WERI-Rb-1 (cell line): ENCODE measurements around the gene HOXD4.

ENCODE experiments used
- DNase-seq: peaks from one replicate; pipeline ENCODE4 v3.0.0-alpha.2; 2020
- H3K27ac ChIP-seq: fragments of 250-450 bp; sonication (Bioruptor Pico); 2 replicates; pipeline ENCODE4 v1.5.1; 2020; ENCODE audit warnings: mild to moderate bottlenecking, moderate library complexity
- H3K27me3 ChIP-seq: fragments of 250-450 bp; sonication (Bioruptor Pico); 2 replicates; pipeline ENCODE4 v1.5.1; 2021; ENCODE audit warnings: mild to moderate bottlenecking, low read depth, moderate library complexity; ENCODE audit not compliant: insufficient read depth, severe bottlenecking
- H3K36me3 ChIP-seq: fragments of 250-450 bp; sonication (Bioruptor Pico); 2 replicates; pipeline ENCODE4 v1.5.1; 2020; ENCODE audit warnings: mild to moderate bottlenecking, moderate library complexity
- H3K4me3 ChIP-seq: 2 replicates; pipeline ENCODE4 v1.5.1; 2011; ENCODE audit warnings: low read depth, mild to moderate bottlenecking, control low read depth, low read length
- H3K9me3 ChIP-seq: fragments of 250-450 bp; sonication (Bioruptor Pico); 2 replicates; pipeline ENCODE4 v1.5.1; 2021; ENCODE audit warnings: mild to moderate bottlenecking, moderate library complexity; ENCODE audit not compliant: severe bottlenecking
- TF ChIP-seq, protein P1 (sequence below): IDR thresholded peaks from 2 replicates; pipeline ENCODE4 v1.5.1; 2011; ENCODE audit warnings: low read depth, mild to moderate bottlenecking, control low read depth, inconsistent platforms, low read length

The HOXD4 gene

DNA sequence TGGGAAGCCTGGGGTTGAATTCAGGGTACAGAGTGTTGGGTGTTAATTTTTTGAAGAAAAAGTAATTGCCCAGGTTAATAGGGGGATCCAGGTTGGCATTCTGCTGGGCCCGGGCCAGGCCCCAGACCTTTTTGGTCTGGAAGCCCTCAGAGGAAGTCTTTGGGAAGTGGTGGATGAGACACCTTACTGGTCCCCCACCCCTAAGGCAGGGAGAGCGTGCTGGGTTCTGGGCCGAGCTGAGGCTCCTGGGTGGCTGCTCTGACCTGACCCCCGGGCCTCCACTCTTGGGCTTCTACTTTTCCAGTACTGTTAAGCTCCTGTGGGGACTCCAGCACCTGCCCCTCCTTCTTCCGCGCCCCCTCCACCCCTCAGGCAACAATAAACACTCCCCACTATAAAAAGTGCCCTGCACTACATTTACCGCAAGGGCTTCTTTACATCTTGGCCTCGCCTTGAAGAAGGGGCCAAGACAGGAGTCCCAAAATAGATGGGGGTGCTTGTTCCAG is 5.0 kb downstream of the HOXD4 start:
- DNase-seq = no peak
- TF ChIP-seq, protein P1, sequence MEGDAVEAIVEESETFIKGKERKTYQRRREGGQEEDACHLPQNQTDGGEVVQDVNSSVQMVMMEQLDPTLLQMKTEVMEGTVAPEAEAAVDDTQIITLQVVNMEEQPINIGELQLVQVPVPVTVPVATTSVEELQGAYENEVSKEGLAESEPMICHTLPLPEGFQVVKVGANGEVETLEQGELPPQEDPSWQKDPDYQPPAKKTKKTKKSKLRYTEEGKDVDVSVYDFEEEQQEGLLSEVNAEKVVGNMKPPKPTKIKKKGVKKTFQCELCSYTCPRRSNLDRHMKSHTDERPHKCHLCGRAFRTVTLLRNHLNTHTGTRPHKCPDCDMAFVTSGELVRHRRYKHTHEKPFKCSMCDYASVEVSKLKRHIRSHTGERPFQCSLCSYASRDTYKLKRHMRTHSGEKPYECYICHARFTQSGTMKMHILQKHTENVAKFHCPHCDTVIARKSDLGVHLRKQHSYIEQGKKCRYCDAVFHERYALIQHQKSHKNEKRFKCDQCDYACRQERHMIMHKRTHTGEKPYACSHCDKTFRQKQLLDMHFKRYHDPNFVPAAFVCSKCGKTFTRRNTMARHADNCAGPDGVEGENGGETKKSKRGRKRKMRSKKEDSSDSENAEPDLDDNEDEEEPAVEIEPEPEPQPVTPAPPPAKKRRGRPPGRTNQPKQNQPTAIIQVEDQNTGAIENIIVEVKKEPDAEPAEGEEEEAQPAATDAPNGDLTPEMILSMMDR = no peak
- H3K9me3 ChIP-seq = peaks cover 19% of the 10 kb centered on the region
- H3K27ac ChIP-seq = no peak overlapping the region
- peaks cover 92% of the 10 kb centered on the region for H3K27me3 ChIP-seq
- H3K36me3 ChIP-seq = no peaks in the 10 kb centered on the region
- no peak overlapping the region for H3K4me3 ChIP-seq

DNA sequence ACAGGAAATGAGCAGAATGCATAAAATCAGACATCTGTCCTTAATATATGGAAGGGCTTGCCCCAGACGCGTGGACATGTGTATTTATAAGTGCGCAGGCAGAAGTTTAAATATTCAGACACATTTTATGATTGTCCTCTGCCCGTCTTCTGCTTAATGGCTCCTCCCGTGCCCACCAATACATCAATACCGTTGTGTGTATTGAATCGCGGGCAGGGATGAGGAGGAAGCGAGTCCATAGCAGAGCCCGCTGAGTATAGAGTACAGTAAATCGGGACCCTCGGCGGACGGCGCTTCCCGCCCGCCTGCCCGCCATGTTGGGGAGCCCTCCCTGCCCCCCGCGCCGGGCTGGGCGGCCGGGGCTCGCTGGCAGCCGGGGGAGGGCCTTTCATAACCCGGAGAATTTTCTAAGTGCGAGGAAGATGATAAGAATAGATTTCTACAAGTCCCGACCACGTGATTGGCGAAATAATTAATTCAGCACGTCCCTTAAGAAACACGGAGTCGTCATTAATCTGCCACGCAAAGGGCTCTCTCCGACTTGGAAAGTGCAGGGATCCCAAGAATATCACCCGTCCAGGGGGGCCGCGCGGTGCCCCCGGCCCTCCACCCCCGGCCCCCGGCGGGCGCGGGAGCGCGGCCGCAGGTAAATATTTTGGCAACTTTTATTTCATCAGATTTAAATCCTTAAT is 5.6 kb downstream of the HOXD4 start, which contains the start of gene HOXD3:
HOXD3 (plus strand) TSS at position 501 of the 692 bp plus-strand sequence. CDS start 11,808 bp downstream, outside the sequence.
- TF ChIP-seq, protein P1 = no peak
- no peaks in the 10 kb centered on the region for H3K36me3 ChIP-seq
- peaks cover 19% of the 10 kb centered on the region for H3K9me3 ChIP-seq
- H3K27me3 ChIP-seq = peaks cover 92% of the 10 kb centered on the region
- peak within 1 kb of the TSS; percentile 31 for H3K4me3 ChIP-seq
- no peak within 1 kb of the TSS for H3K27ac ChIP-seq
- DNase-seq = no peak

DNA sequence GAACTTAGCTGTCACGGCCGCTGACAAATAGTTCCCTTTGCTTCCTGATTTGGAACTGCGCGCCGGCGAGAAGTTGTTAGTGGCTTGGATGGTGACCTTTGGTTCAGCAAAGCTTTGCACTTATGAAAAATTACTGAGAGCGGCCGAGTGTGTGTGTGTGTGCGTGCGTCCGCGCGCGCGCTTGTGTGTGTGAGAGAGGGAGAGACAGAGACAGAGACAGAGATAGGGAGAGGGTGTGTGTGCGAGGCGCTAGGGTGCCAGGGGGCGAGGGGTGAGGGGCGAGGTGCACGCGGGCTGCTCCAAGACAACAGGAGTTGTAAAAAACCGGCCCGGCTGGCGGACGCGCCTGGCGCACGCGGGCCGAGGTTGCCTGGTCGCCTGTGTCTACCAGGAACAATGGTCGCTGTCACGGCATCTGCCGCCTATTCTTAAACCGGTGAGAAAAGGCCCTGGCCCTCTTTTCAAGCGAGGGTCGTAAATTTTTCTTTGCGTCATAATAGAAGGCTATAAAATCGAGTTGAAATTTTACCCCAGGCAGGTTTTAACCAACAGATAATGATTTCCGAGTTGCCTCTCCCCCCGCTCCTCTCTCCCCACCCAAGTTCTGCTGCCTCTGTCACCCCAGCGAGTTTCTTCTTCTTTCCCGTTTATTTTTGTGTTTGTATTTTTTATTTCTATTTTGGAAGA is 6.3 kb downstream of the HOXD4 start:
- TF ChIP-seq, protein P1 = no peak
- Histone ChIP-seq H3K27ac (no peak overlapping the region), H3K9me3 (peaks cover 19% of the 10 kb centered on the region), H3K4me3 (peak overlapping the region; percentile 31), H3K27me3 (peaks cover 94% of the 10 kb centered on the region), H3K36me3 (no peaks in the 10 kb centered on the region)
- DNase-seq = no peak

DNA sequence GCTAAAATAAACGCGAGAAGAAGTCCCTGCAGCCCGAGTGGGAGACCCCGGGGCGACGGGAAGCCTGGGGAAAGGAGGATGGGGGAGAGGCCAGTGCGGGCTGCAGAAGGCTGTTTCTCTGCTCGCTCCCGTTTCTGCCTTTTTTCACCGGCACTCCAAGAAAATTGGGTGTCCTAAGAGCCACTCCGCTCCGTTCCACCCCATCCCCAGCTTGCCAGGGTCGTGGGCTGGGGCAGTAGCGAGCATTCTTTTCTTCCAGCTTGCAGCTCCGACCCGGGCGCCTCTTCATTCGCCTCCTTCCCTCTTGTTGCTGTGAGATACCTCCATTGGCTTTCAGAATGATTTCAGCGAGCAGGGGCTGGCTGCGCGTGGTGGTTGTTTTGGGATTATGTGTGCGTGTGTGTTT is 6.8 kb downstream of the HOXD4 start:
- TF ChIP-seq, protein P1 = no peak
- H3K9me3 ChIP-seq = peaks cover 19% of the 10 kb centered on the region
- H3K27ac ChIP-seq = no peak overlapping the region
- DNase-seq = no peak
- H3K27me3 ChIP-seq = peaks cover 94% of the 10 kb centered on the region
- H3K4me3 ChIP-seq = peak overlapping the region; percentile 31
- no peaks in the 10 kb centered on the region for H3K36me3 ChIP-seq

DNA sequence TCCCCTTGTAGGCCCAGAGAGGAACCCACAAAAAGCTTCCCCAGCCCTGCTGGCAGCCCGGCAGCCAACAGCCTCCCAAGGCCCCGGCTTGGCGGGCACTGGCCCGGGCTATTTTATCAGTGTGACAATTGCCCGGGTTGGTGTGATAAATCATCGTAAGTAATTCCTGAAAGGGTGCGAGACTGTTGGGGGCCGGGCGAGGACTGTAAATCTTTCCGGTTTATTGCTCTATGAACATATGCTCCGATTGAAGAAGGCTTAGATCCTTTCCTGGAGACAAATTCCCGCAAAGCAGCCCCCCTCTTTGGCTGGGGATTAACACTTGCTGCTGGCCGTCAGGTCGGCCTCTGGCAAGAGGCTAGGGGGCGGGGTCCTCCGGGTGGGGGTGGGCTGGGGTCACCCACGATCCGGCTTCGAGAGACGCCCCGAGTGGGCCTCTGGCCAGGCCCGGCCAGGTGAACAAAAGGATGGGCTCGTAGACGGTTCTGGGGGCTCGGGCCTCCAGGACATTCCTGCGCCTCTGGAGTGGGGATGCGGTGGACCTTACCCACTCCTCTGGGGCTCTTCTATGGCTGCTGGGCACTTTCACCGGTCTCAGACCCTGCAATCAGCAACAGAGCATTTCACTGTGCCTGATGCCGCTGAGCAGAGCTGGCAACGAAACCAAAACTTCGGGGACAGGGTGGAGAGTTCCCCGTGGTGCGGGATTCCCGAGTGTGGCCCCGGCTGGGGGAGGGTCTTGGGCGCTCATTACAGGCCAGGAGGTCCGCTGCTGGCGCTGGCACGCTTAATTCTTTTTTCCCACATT is 7.7 kb downstream of the HOXD4 start:
- DNase-seq = peak; percentile 76
- Histone ChIP-seq H3K9me3 (peaks cover 21% of the 10 kb centered on the region), H3K27ac (no peak overlapping the region), H3K27me3 (peaks cover 98% of the 10 kb centered on the region), H3K36me3 (no peaks in the 10 kb centered on the region), H3K4me3 (no peak overlapping the region)
- TF ChIP-seq, protein P1 = no peak
